ENCODE results near the gene ANK2. TPM values are rescaled to one million over a fixed set of nuclear protein-coding genes. Genes with fewer than 3 reads are reported as not detected.

ANK2 gene
- total and polyA plus RNA-seq, 2 experiments from 2014 or later = 7.7 to 40.4 TPM

DNA sequence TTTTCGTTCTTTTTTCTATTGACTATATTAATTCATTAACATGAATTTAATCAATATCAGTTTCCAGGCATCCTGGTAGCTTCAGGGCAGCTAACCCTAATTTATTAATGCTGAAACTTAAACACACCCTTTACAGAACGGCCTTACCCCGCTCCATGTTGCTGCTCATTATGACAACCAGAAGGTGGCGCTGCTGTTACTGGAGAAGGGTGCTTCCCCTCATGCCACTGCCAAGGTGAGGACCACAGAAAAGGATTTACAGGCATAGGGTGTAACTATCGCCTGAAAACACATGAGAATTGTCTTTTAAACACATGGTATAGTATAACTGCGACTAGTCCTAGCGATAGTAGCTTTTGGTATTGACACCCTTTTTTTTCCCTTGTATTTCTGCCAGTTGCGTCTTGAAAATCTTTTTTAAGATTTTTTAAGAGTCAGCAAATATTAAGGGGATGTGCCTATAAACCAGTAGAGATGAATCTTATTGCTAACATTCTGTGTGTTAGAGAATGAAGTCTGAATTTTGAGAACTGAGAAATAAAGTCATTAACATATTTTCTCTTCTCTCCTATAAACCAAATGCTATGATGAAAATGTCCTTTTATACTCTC lies 229.0 kb downstream of the ANK2 start:
- Histone ChIP-seq H3K36me3 (ENCODE audit: insufficient read depth) (no peaks in the 10 kb centered on the region), H3K79me2 (replicated peaks; ENCODE audit: insufficient read depth) (no peaks in the 10 kb centered on the region), H3K4me1 (ENCODE audit: insufficient read depth) (no peaks in the 10 kb centered on the region), H3K4me3 (no peak overlapping the region), H3K27ac (ENCODE audit: low read depth) (no peak overlapping the region), H3K9me2 (ENCODE audit: insufficient read depth) (no peaks in the 10 kb centered on the region; the same call in 1 of the 2 replicates), H4K20me1 (replicated peaks; ENCODE audit: insufficient read depth) (no peaks in the 10 kb centered on the region), H2AFZ (no peak overlapping the region), H3K27me3 (ENCODE audit: insufficient read depth) (no peaks in the 10 kb centered on the region), H3K4me2 (no peak overlapping the region), H3F3A (replicated peaks; ENCODE audit: low read depth) (no peaks in the 10 kb centered on the region)
- Mint-ChIP-seq H3K4me1 (peaks cover 2% of the 10 kb centered on the region; the same call in 2 of the 3 replicates), H3K27me3 (ENCODE audit: insufficient read depth, low read depth, poor library complexity) (peaks cover 2% of the 10 kb centered on the region), H3K9me3 (no peaks in the 10 kb centered on the region), H3K36me3 (ENCODE audit: low read depth) (no peaks in the 10 kb centered on the region), H3K27ac (no peak overlapping the region), H3K4me3 (no peak overlapping the region)
- ATAC-seq (peak; percentile 100), DNase-seq (ENCODE audit: low spot score) (peak; percentile 93)
- TF ChIP-seq, protein P1, sequence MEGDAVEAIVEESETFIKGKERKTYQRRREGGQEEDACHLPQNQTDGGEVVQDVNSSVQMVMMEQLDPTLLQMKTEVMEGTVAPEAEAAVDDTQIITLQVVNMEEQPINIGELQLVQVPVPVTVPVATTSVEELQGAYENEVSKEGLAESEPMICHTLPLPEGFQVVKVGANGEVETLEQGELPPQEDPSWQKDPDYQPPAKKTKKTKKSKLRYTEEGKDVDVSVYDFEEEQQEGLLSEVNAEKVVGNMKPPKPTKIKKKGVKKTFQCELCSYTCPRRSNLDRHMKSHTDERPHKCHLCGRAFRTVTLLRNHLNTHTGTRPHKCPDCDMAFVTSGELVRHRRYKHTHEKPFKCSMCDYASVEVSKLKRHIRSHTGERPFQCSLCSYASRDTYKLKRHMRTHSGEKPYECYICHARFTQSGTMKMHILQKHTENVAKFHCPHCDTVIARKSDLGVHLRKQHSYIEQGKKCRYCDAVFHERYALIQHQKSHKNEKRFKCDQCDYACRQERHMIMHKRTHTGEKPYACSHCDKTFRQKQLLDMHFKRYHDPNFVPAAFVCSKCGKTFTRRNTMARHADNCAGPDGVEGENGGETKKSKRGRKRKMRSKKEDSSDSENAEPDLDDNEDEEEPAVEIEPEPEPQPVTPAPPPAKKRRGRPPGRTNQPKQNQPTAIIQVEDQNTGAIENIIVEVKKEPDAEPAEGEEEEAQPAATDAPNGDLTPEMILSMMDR (conservative IDR thresholded peaks at IDR 0.05; ENCODE audit: low read depth in 2 of 2) = peak; percentile 98
- TF ChIP-seq ZNF331 (CRISPR knock-in tag; IDR thresholded peaks at IDR 0.05; ENCODE audit: low read depth) = no peak
- TF ChIP-seq, protein P2, sequence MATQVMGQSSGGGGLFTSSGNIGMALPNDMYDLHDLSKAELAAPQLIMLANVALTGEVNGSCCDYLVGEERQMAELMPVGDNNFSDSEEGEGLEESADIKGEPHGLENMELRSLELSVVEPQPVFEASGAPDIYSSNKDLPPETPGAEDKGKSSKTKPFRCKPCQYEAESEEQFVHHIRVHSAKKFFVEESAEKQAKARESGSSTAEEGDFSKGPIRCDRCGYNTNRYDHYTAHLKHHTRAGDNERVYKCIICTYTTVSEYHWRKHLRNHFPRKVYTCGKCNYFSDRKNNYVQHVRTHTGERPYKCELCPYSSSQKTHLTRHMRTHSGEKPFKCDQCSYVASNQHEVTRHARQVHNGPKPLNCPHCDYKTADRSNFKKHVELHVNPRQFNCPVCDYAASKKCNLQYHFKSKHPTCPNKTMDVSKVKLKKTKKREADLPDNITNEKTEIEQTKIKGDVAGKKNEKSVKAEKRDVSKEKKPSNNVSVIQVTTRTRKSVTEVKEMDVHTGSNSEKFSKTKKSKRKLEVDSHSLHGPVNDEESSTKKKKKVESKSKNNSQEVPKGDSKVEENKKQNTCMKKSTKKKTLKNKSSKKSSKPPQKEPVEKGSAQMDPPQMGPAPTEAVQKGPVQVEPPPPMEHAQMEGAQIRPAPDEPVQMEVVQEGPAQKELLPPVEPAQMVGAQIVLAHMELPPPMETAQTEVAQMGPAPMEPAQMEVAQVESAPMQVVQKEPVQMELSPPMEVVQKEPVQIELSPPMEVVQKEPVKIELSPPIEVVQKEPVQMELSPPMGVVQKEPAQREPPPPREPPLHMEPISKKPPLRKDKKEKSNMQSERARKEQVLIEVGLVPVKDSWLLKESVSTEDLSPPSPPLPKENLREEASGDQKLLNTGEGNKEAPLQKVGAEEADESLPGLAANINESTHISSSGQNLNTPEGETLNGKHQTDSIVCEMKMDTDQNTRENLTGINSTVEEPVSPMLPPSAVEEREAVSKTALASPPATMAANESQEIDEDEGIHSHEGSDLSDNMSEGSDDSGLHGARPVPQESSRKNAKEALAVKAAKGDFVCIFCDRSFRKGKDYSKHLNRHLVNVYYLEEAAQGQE (IDR thresholded peaks at IDR 0.05; ENCODE audit: unreplicated experiment) = no peak

DNA sequence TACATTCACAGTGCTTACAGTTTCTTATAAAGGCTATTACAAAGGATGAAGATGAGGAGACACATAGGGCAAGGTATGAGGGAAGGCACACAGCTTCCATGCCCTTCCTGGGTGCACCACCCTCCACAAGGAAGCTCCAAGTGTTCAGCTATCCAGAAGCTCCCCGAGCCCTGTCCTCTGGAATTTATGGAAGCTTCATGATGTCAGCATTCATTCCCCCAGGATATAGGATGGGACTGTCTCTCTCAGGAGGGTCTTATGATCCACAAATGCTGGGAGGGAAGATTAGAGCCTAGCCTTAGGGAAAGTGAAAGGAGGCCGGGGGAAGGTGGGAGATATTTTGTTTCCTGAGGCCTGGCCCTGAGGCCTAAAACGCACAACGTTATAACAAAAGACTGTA lies 236.0 kb downstream of the ANK2 start:
- H3K36me3 Mint-ChIP-seq (ENCODE audit: low read depth) = peaks cover 7% of the 10 kb centered on the region; the same call in 2 of the 3 replicates
- no peak for DNase-seq (ENCODE audit: low spot score)
- no peak overlapping the region for H3K27ac ChIP-seq (ENCODE audit: low read depth)
- no peak overlapping the region for H3K4me3 Mint-ChIP-seq
- no peaks in the 10 kb centered on the region for H3F3A ChIP-seq (replicated peaks; ENCODE audit: low read depth)
- TF ChIP-seq, protein P3, sequence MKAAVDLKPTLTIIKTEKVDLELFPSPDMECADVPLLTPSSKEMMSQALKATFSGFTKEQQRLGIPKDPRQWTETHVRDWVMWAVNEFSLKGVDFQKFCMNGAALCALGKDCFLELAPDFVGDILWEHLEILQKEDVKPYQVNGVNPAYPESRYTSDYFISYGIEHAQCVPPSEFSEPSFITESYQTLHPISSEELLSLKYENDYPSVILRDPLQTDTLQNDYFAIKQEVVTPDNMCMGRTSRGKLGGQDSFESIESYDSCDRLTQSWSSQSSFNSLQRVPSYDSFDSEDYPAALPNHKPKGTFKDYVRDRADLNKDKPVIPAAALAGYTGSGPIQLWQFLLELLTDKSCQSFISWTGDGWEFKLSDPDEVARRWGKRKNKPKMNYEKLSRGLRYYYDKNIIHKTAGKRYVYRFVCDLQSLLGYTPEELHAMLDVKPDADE (IDR thresholded peaks at IDR 0.05) = no peak
- H3K36me3 ChIP-seq (ENCODE audit: insufficient read depth) = no peaks in the 10 kb centered on the region
- H3K4me1 ChIP-seq (ENCODE audit: insufficient read depth) = peaks cover 1% of the 10 kb centered on the region; the same call in 1 of the 2 replicates
- H3K4me1 Mint-ChIP-seq = peaks cover 9% of the 10 kb centered on the region; the same call in 2 of the 3 replicates
- peaks cover 2% of the 10 kb centered on the region for H3K27me3 Mint-ChIP-seq (ENCODE audit: insufficient read depth, low read depth, poor library complexity)
- ATAC-seq = no peak
- H3K9me3 Mint-ChIP-seq = no peaks in the 10 kb centered on the region
- no peak overlapping the region for H3K4me3 ChIP-seq
- no peaks in the 10 kb centered on the region for H3K27me3 ChIP-seq (ENCODE audit: insufficient read depth)
- no peak overlapping the region for H3K27ac Mint-ChIP-seq
- no peak overlapping the region for H3K4me2 ChIP-seq
- no peaks in the 10 kb centered on the region; the same call in 1 of the 2 replicates for H3K9me2 ChIP-seq (ENCODE audit: insufficient read depth)
- no peak overlapping the region for H2AFZ ChIP-seq
- no peaks in the 10 kb centered on the region for H3K79me2 ChIP-seq (replicated peaks; ENCODE audit: insufficient read depth)
- no peaks in the 10 kb centered on the region for H4K20me1 ChIP-seq (replicated peaks; ENCODE audit: insufficient read depth)
